ENCODE results near the gene PCSK2. TPM values are rescaled to one million over a fixed set of nuclear protein-coding genes. Genes with fewer than 3 reads are reported as not detected.

PCSK2 gene
- total RNA-seq, 3 donors from 2014 or later (not counting 1 experiment from before 2014, with no cell fraction given) = not detected

DNA sequence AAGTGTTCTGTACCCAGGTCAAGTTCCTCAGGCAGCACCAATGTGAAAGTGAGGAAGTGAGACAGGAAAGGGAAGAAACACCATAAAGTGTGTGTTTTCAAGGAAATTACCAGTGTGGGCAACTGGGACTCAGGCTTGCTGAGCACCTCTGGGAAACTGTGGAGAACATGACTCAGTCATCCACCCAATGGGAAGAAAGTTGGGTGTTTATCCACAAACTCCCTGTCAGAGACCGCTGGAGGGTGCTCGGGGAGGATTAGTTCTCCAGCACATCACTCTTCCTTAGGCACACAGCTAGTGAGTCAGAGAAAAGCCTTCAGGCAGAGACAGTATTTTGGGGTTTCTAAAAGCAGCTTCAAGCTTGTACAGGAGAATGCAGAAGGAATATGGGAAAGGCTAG lies 93.6 kb downstream of the PCSK2 start:
- Histone ChIP-seq H3K4me1 (ENCODE audit: control insufficient read depth, insufficient read depth, low read length) (no peaks in the 10 kb centered on the region), H3K27ac (ENCODE audit: low read length) (no peak overlapping the region), H3K9me3 (ENCODE audit: control insufficient read depth, insufficient read depth, low read length) (no peaks in the 10 kb centered on the region), H3K4me3 (ENCODE audit: low read length) (no peak overlapping the region), H3K27me3 (ENCODE audit: control insufficient read depth, insufficient read depth, low read length) (peaks cover 7% of the 10 kb centered on the region), H3K36me3 (ENCODE audit: control insufficient read depth, insufficient read depth, low read length) (no peaks in the 10 kb centered on the region)
- WGBS (ENCODE audit: insufficient coverage) = 100% methylated on average over 2 of the region's 2 CpGs
- no peaks in the 10 kb centered on the region for H3K9me3 Mint-ChIP-seq
- H3K27ac Mint-ChIP-seq = no peak overlapping the region
- TF ChIP-seq, protein P1, sequence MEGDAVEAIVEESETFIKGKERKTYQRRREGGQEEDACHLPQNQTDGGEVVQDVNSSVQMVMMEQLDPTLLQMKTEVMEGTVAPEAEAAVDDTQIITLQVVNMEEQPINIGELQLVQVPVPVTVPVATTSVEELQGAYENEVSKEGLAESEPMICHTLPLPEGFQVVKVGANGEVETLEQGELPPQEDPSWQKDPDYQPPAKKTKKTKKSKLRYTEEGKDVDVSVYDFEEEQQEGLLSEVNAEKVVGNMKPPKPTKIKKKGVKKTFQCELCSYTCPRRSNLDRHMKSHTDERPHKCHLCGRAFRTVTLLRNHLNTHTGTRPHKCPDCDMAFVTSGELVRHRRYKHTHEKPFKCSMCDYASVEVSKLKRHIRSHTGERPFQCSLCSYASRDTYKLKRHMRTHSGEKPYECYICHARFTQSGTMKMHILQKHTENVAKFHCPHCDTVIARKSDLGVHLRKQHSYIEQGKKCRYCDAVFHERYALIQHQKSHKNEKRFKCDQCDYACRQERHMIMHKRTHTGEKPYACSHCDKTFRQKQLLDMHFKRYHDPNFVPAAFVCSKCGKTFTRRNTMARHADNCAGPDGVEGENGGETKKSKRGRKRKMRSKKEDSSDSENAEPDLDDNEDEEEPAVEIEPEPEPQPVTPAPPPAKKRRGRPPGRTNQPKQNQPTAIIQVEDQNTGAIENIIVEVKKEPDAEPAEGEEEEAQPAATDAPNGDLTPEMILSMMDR (IDR thresholded peaks at IDR 0.05) = no peak
- H3K4me1 Mint-ChIP-seq = no peaks in the 10 kb centered on the region
- intact Hi-C loops (cut with micrococcal nuclease) = no loop called here
- ATAC-seq (no peak), DNase-seq (no peak)
- H3K27me3 Mint-ChIP-seq (ENCODE audit: low read depth in 2 of 2) = peaks cover 19 to 44% of the 10 kb centered on the region in 2 donors
- no peak overlapping the region for H3K4me3 Mint-ChIP-seq
- H3K36me3 Mint-ChIP-seq = no peaks in the 10 kb centered on the region

DNA sequence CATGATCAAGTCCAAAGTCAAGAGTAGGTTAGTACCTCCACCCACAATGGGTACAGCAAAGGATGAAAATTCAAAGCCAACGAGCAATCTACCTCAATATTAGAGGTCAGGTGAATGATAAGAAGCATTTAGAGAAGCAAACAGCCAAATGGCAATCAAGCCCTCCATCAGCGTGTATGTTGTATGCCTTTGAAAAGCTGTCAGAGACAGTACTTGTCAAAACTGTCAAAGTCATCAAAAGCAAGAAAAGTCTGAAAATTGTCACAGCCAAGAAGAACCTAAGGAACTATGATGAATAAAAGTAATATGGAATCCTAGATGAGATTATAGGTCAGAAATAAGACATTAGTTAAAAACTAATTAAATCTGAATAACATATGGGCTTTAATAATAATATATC lies 99.3 kb downstream of the PCSK2 start:
- Histone ChIP-seq H3K36me3 (ENCODE audit: control insufficient read depth, insufficient read depth, low read length) (no peaks in the 10 kb centered on the region), H3K4me1 (ENCODE audit: control insufficient read depth, insufficient read depth, low read length) (no peaks in the 10 kb centered on the region), H3K9me3 (ENCODE audit: control insufficient read depth, insufficient read depth, low read length) (no peaks in the 10 kb centered on the region), H3K4me3 (ENCODE audit: low read length) (no peak overlapping the region), H3K27me3 (ENCODE audit: control insufficient read depth, insufficient read depth, low read length) (peaks cover 4% of the 10 kb centered on the region), H3K27ac (ENCODE audit: low read length) (no peak overlapping the region)
- H3K4me3 Mint-ChIP-seq = no peak overlapping the region
- DNase-seq (no peak), ATAC-seq (no peak)
- no peak overlapping the region for H3K27ac Mint-ChIP-seq
- WGBS (ENCODE audit: insufficient coverage) = 78% methylated on average over 2 of the region's 2 CpGs
- intact Hi-C loops (cut with micrococcal nuclease) = no loop called here
- TF ChIP-seq, protein P1 (IDR thresholded peaks at IDR 0.05) = no peak
- H3K27me3 Mint-ChIP-seq (ENCODE audit: low read depth in 2 of 2) = peaks cover 25% of the 10 kb centered on the region in 2 donors
- H3K4me1 Mint-ChIP-seq = no peaks in the 10 kb centered on the region
- no peaks in the 10 kb centered on the region for H3K9me3 Mint-ChIP-seq
- no peaks in the 10 kb centered on the region for H3K36me3 Mint-ChIP-seq

GRCh38 chr20:17327185-17328148 lies 100.6 kb downstream of the PCSK2 start:
- TF ChIP-seq, protein P1 (IDR thresholded peaks at IDR 0.05) = no peak
- no peak overlapping the region for H3K27ac ChIP-seq (ENCODE audit: low read length)
- Mint-ChIP-seq H3K9me3 (no peaks in the 10 kb centered on the region), H3K4me3 (no peak overlapping the region), H3K4me1 (no peaks in the 10 kb centered on the region), H3K27me3 (ENCODE audit: low read depth in 2 of 2) (peaks cover 25% of the 10 kb centered on the region in 2 donors), H3K27ac (no peak overlapping the region), H3K36me3 (no peaks in the 10 kb centered on the region)
- 22% methylated on average over 26 of the region's 28 CpGs for WGBS (ENCODE audit: insufficient coverage)
- no peaks in the 10 kb centered on the region for H3K36me3 ChIP-seq (ENCODE audit: control insufficient read depth, insufficient read depth, low read length)
- H3K9me3 ChIP-seq (ENCODE audit: control insufficient read depth, insufficient read depth, low read length) = no peaks in the 10 kb centered on the region
- ATAC-seq = no peak
- no peak for DNase-seq
- H3K4me3 ChIP-seq (ENCODE audit: low read length) = no peak overlapping the region
- intact Hi-C loops (cut with micrococcal nuclease) = no loop called here
- H3K4me1 ChIP-seq (ENCODE audit: control insufficient read depth, insufficient read depth, low read length) = no peaks in the 10 kb centered on the region
- H3K27me3 ChIP-seq (ENCODE audit: control insufficient read depth, insufficient read depth, low read length) = peaks cover 4% of the 10 kb centered on the region
